Stimulated activated CD4-positive, alpha-beta T cell treated with anti-CD3 and anti-CD28 coated beads, Interleukin-2, amount 100 ng/mL, for 24 hours (primary cell): ENCODE results near the gene ARL16.
A peak's percentile ranks its signal among the peaks of the same experiment; 100 is the strongest.

Experiments used
- DNase-seq, 2 donors: peaks; one replicate each; pipeline ENCODE4 v3.0.0-alpha.2; 2020

ARL16 gene

GRCh38 chr17:81695211-81695610 lies 11.6 kb upstream of the ARL16 start:
- no peak for DNase-seq

GRCh38 chr17:81694810-81695209 lies 11.2 kb upstream of the ARL16 start:
- no peak for DNase-seq

- DNase-seq: no peak
Observed at GRCh38 chr17:81693509-81694210, 10.1 kb upstream of the ARL16 start.

GRCh38 chr17:81691608-81692007 lies 8.0 kb upstream of the ARL16 start:
- no peak for DNase-seq

GRCh38 chr17:81691196-81691595 lies 7.6 kb upstream of the ARL16 start:
- DNase-seq: no peak

- DNase-seq: no peak
Observed at GRCh38 chr17:81690549-81690948, 7.0 kb upstream of the ARL16 start.

GRCh38 chr17:81690066-81690465 lies 6.5 kb upstream of the ARL16 start:
- no peak for DNase-seq

- no peak for DNase-seq
Observed at GRCh38 chr17:81688616-81689015, 5.0 kb upstream of the ARL16 start.

GRCh38 chr17:81687770-81688541 lies 4.4 kb upstream of the ARL16 start:
- DNase-seq: no peak

- no peak for DNase-seq
Observed at GRCh38 chr17:81686614-81687013, 3.0 kb upstream of the ARL16 start.

GRCh38 chr17:81685108-81685507 lies 1.5 kb upstream of the ARL16 start:
- peak; percentile 63 to 69 for DNase-seq

- no peak for DNase-seq
Observed at GRCh38 chr17:81684442-81684911, 880 bp upstream of the ARL16 start.

GRCh38 chr17:81683208-81683583 lies 401 bp downstream of the ARL16 start:
- DNase-seq: no peak

GRCh38 chr17:81682565-81683207 lies 911 bp downstream of the ARL16 start:
- DNase-seq: no peak

GRCh38 chr17:81681672-81682071 lies 1.9 kb downstream of the ARL16 start:
- no peak for DNase-seq

- no peak for DNase-seq
Observed at GRCh38 chr17:81680150-81680549, 3.4 kb downstream of the ARL16 start.

GRCh38 chr17:81676906-81677305 lies 6.7 kb downstream of the ARL16 start:
- no peak for DNase-seq

- peak in 1 of 2 donors; percentile 33 for DNase-seq
Observed at GRCh38 chr17:81675515-81676221, 7.9 kb downstream of the ARL16 start.

- no peak for DNase-seq
Observed at GRCh38 chr17:81673561-81674258, 9.9 kb downstream of the ARL16 start.

GRCh38 chr17:81672954-81673353 lies 10.6 kb downstream of the ARL16 start:
- no peak for DNase-seq

GRCh38 chr17:81672504-81672903 lies 11.1 kb downstream of the ARL16 start:
- no peak for DNase-seq

- no peak for DNase-seq
Observed at GRCh38 chr17:81667754-81668153, 15.8 kb downstream of the ARL16 start.
